H9 (cell line): Measurements from ENCODE around the gene VPS39. TPM values are rescaled to one million over a fixed set of nuclear protein-coding genes. Genes with fewer than 3 reads are reported as not detected.
"Not testable (repeated sequence)": the region's sequence is repeated elsewhere in the genome, so short reads cannot be mapped to it uniquely, and the experiment has no call there.

Experiments
- DNase-seq: peaks from one replicate; pipeline ENCODE4 v3.0.0-alpha.2; 2017
- H2AFZ ChIP-seq: one replicate; pipeline ENCODE4 v1.6.1; 2013; ENCODE audit warnings: mild to moderate bottlenecking, low read length, control low read depth, moderate library complexity
- H2AK5ac ChIP-seq: 2 replicates; pipeline ENCODE4 v1.6.1; 2013; ENCODE audit warnings: low read length, control low read depth, mixed read lengths; ENCODE audit not compliant: insufficient read length
- H2BK120ac ChIP-seq: one replicate; pipeline ENCODE4 v1.6.1; 2013; ENCODE audit warnings: low read depth, mild to moderate bottlenecking, low read length, control low read depth, inconsistent platforms; ENCODE audit not compliant: poor library complexity, severe bottlenecking
- H2BK12ac ChIP-seq: 2 replicates; pipeline ENCODE4 v1.6.1; 2013; ENCODE audit warnings: low read length, control low read depth, mixed read lengths, low read depth; ENCODE audit not compliant: insufficient read length
- H2BK15ac ChIP-seq: 2 replicates; pipeline ENCODE4 v1.6.1; 2013; ENCODE audit warnings: low read depth, low read length, control low read depth
- H2BK20ac ChIP-seq: one replicate; pipeline ENCODE4 v1.6.1; 2013; ENCODE audit warnings: low read depth, mild to moderate bottlenecking, low read length, control low read depth, inconsistent platforms; ENCODE audit not compliant: poor library complexity, severe bottlenecking
- H2BK5ac ChIP-seq: 2 replicates; pipeline ENCODE4 v1.6.1; 2013; ENCODE audit warnings: low read length, control low read depth, mixed read lengths; ENCODE audit not compliant: insufficient read length
- H3K14ac ChIP-seq: 2 replicates; pipeline ENCODE4 v1.6.1; 2013; ENCODE audit warnings: low read length, control low read depth; ENCODE audit not compliant: insufficient read depth
- H3K18ac ChIP-seq: 2 replicates; pipeline ENCODE4 v1.6.1; 2013; ENCODE audit warnings: low read depth, mild to moderate bottlenecking, mixed read lengths, low read length, control low read depth; ENCODE audit not compliant: insufficient read length
- H3K23ac ChIP-seq: 2 replicates; pipeline ENCODE4 v1.6.1; 2013; ENCODE audit warnings: low read length, control low read depth, mixed read lengths, low read depth; ENCODE audit not compliant: insufficient read length
- H3K23me2 ChIP-seq: 2 replicates; pipeline ENCODE4 v1.6.1; 2013; ENCODE audit warnings: low read depth, mild to moderate bottlenecking, mixed read lengths, low read length, control low read depth; ENCODE audit not compliant: insufficient read length, poor library complexity, severe bottlenecking
- H3K27ac ChIP-seq: 2 replicates; pipeline ENCODE4 v1.5.1; 2013; ENCODE audit warnings: low read length, control low read depth, mixed read lengths, low read depth; ENCODE audit not compliant: insufficient read length
- H3K27me3 ChIP-seq: 2 replicates; pipeline ENCODE4 v1.6.1; 2013; ENCODE audit warnings: low read length, control low read depth, inconsistent platforms; ENCODE audit not compliant: insufficient read depth
- H3K4ac ChIP-seq: 2 replicates; pipeline ENCODE4 v1.6.1; 2013; ENCODE audit warnings: low read depth, mild to moderate bottlenecking, control low read depth, inconsistent platforms, low read length, moderate library complexity
- H3K4me1 ChIP-seq: 2 replicates; pipeline ENCODE4 v1.6.1; 2013; ENCODE audit warnings: low read length, control low read depth, inconsistent platforms; ENCODE audit not compliant: insufficient read depth
- H3K4me2 ChIP-seq: 2 replicates; pipeline ENCODE4 v1.6.1; 2013; ENCODE audit warnings: low read length, control low read depth, mixed read lengths; ENCODE audit not compliant: insufficient read length, insufficient read depth
- H3K56ac ChIP-seq: 2 replicates; pipeline ENCODE4 v1.6.1; 2013; ENCODE audit warnings: low read depth, mild to moderate bottlenecking, mixed read lengths, low read length, control low read depth; ENCODE audit not compliant: insufficient read length
- H3K79me1 ChIP-seq: 2 replicates; pipeline ENCODE4 v1.6.1; 2013; ENCODE audit warnings: low read depth, mild to moderate bottlenecking, moderate library complexity, low read length, control low read depth, inconsistent platforms; ENCODE audit not compliant: insufficient read depth, poor library complexity, severe bottlenecking
- H3K79me2 ChIP-seq: 2 replicates; pipeline ENCODE4 v1.6.1; 2013; ENCODE audit warnings: low read length, control low read depth, inconsistent platforms; ENCODE audit not compliant: insufficient read depth
- H3K9ac ChIP-seq: 2 replicates; pipeline ENCODE4 v1.6.1; 2013; ENCODE audit warnings: low read length, control low read depth, mixed read lengths; ENCODE audit not compliant: insufficient read length; ENCODE audit errors: extremely low read depth
- H3K9me3 ChIP-seq: one replicate; pipeline ENCODE4 v1.6.1; 2013; ENCODE audit warnings: low read depth, low read length, inconsistent platforms; ENCODE audit not compliant: control insufficient read depth
- H3T11ph ChIP-seq: one replicate; pipeline ENCODE4 v1.6.1; 2013; ENCODE audit warnings: mild to moderate bottlenecking, low read length, control low read depth, inconsistent platforms
- H4K20me1 ChIP-seq: one replicate; pipeline ENCODE4 v1.6.1; 2013; ENCODE audit not compliant: control insufficient read depth, insufficient read length, insufficient read depth
- H4K5ac ChIP-seq: 2 replicates; pipeline ENCODE4 v1.6.1; 2013; ENCODE audit warnings: low read depth, mild to moderate bottlenecking, mixed read lengths, low read length, control low read depth; ENCODE audit not compliant: insufficient read length
- H4K8ac ChIP-seq: replicated peaks from 2 replicates; pipeline ENCODE4 v1.6.1; 2013; ENCODE audit warnings: low read length, control low read depth, mixed read lengths, low read depth; ENCODE audit not compliant: insufficient read length
- H4K91ac ChIP-seq: 2 replicates; pipeline ENCODE4 v1.6.1; 2013; ENCODE audit warnings: low read depth, mild to moderate bottlenecking, moderate library complexity, mixed read lengths, low read length, control low read depth; ENCODE audit not compliant: insufficient read length
- H3K27ac Mint-ChIP-seq, 3 experiments: 2 replicates in 2 of 3; 3 replicates in 1 of 3; pipeline ENCODE4 v1.8.0; 2020 to 2021; ENCODE audit warnings: mixed read lengths in 3 of 3, mild to moderate bottlenecking in 1 of 3, moderate library complexity in 1 of 3
- H3K27me3 Mint-ChIP-seq: 2 replicates; pipeline ENCODE4 v1.8.0; 2021; ENCODE audit warnings: low read depth, mild to moderate bottlenecking, moderate library complexity, mixed read lengths
- H3K36me3 Mint-ChIP-seq, 3 experiments: 2 replicates in 2 of 3; 3 replicates in 1 of 3; pipeline ENCODE4 v1.8.0; 2020 to 2021; ENCODE audit warnings: low read depth in 3 of 3, mixed read lengths in 3 of 3; ENCODE audit not compliant: insufficient read depth in 1 of 3
- H3K4me1 Mint-ChIP-seq, 2 experiments: 2 replicates each; pipeline ENCODE4 v1.8.0; 2020; ENCODE audit warnings: mixed read lengths in 2 of 2
- H3K4me3 Mint-ChIP-seq, 2 experiments: 2 replicates in 1 of 2; 3 replicates in 1 of 2; pipeline ENCODE4 v1.8.0; 2020 to 2021; ENCODE audit warnings: mild to moderate bottlenecking in 2 of 2, mixed read lengths in 2 of 2, moderate library complexity in 1 of 2
- H3K9me3 Mint-ChIP-seq, 2 experiments: 2 replicates in 1 of 2; 3 replicates in 1 of 2; pipeline ENCODE4 v1.8.0; 2020; ENCODE audit warnings: mild to moderate bottlenecking in 2 of 2, mixed read lengths in 2 of 2, moderate library complexity in 1 of 2
- WGBS: extraction: QIAGEN DNeasy Blood & Tissue Kit; methylation state at CpG from one replicate; pipeline ENCODE4 v1.1.7; 2013; ENCODE audit warnings: missing lambda C conversion rate, low lambda C conversion rate, mixed read lengths; ENCODE audit not compliant: insufficient read length; ENCODE audit errors: extremely low coverage; 5-methylcytosine and 5-hydroxymethylcytosine counted together
- total RNA-seq: library from RNA; stranded (reverse); gene quantifications from 2 replicates; pipeline ENCODE4 v1.2.1, GENCODE V29; 2021
- TF ChIP-seq, protein P1 (sequence below): fragments of 200-600 bp; sonication (generic); conservative IDR thresholded peaks from 3 replicates; pipeline ENCODE4 v1.8.0; 2021; ENCODE audit warnings: antibody characterized with exemption, mild to moderate bottlenecking

The VPS39 gene
- total RNA-seq, 1 experiment from 2014 or later, result 48.6 TPM

DNA sequence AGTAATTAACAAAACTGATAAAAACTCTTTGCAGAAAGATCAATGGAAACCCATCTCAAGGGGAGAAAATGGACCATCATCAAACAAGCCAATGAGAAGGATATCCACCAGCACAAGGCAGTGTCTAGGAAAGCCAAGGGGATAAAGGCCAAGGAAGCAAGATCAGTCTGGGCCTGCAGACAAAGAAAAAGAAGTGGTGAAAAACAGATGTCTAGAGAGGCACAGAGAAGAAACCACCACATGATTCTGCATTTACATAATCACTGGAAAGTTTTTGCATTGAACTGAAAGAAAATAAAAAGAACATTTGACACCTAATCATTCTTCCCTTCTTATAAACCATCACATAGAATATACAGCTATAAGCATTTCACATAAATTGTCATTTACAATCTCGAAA is 23.0 kb upstream of the VPS39 start:
- Histone ChIP-seq H3K27ac (no peak overlapping the region), H4K5ac (no peak overlapping the region), H2AFZ (no peak overlapping the region), H3K27me3 (no peaks in the 10 kb centered on the region), H2BK15ac (no peak overlapping the region), H4K8ac (no peak overlapping the region), H4K91ac (no peak overlapping the region), H3K9ac (no peak overlapping the region), H3K79me2 (no peaks in the 10 kb centered on the region), H3K56ac (no peak overlapping the region), H3K18ac (no peak overlapping the region), H3K23ac (no peak overlapping the region), H3K14ac (no peak overlapping the region), H2BK12ac (no peak overlapping the region), H3K4ac (no peak overlapping the region), H3K23me2 (no peaks in the 10 kb centered on the region), H3T11ph (no peak overlapping the region), H4K20me1 (no peaks in the 10 kb centered on the region), H2AK5ac (no peak overlapping the region), H2BK120ac (no peak overlapping the region), H2BK5ac (no peak overlapping the region), H3K4me2 (no peak overlapping the region), H3K79me1 (no peaks in the 10 kb centered on the region), H3K4me1 (no peaks in the 10 kb centered on the region), H3K9me3 (no peaks in the 10 kb centered on the region), H2BK20ac (no peak overlapping the region)
- Mint-ChIP-seq H3K9me3 (no peaks in the 10 kb centered on the region), H3K27me3 (no peaks in the 10 kb centered on the region), H3K27ac (no peak overlapping the region), H3K4me3 (no peak overlapping the region), H3K36me3 (peaks cover 10 to 74% (median 35%) of the 10 kb centered on the region in 3 experiments; a peak in 5 of 7 replicates), H3K4me1 (no peaks in the 10 kb centered on the region)
- no CpG with 5 or more reads among the region's 1 CpG for WGBS
- TF ChIP-seq, protein P1, sequence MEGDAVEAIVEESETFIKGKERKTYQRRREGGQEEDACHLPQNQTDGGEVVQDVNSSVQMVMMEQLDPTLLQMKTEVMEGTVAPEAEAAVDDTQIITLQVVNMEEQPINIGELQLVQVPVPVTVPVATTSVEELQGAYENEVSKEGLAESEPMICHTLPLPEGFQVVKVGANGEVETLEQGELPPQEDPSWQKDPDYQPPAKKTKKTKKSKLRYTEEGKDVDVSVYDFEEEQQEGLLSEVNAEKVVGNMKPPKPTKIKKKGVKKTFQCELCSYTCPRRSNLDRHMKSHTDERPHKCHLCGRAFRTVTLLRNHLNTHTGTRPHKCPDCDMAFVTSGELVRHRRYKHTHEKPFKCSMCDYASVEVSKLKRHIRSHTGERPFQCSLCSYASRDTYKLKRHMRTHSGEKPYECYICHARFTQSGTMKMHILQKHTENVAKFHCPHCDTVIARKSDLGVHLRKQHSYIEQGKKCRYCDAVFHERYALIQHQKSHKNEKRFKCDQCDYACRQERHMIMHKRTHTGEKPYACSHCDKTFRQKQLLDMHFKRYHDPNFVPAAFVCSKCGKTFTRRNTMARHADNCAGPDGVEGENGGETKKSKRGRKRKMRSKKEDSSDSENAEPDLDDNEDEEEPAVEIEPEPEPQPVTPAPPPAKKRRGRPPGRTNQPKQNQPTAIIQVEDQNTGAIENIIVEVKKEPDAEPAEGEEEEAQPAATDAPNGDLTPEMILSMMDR, result no peak
- no peak for DNase-seq

DNA sequence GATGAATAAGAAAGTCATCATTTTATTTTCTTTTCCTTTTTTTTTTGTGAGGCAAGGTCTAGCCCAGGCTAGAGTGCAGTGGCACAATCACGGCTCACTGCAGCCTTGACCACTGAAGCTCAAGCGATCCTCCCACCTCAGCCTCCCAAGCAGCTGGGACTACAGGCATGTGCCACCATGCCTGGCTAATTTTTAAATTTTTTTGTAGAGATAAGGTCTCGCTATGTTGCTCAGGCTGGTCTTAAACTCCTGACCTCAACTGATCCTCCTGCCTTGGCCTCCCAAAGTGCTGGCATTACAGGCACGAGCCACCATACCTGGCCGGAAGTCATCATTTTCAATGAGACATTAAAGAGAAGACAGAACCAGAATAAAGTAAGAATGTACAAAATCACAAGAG is 20.9 kb upstream of the VPS39 start:
- H3K9me3 Mint-ChIP-seq, H3T11ph ChIP-seq, H4K5ac ChIP-seq, H2BK120ac ChIP-seq, H3K23ac ChIP-seq, H4K8ac ChIP-seq, H3K79me1 ChIP-seq, H2BK5ac ChIP-seq, H3K27ac Mint-ChIP-seq, H3K4me1 ChIP-seq, H3K4me3 Mint-ChIP-seq, H3K4me2 ChIP-seq, H3K27me3 ChIP-seq, H3K27me3 Mint-ChIP-seq, H3K9ac ChIP-seq, H2BK15ac ChIP-seq, H3K4ac ChIP-seq, H3K23me2 ChIP-seq, H2BK12ac ChIP-seq, H4K91ac ChIP-seq, H3K14ac ChIP-seq, H2BK20ac ChIP-seq, H3K27ac ChIP-seq, H4K20me1 ChIP-seq, H3K79me2 ChIP-seq, H3K4me1 Mint-ChIP-seq, H3K9me3 ChIP-seq, H2AK5ac ChIP-seq, H2AFZ ChIP-seq, DNase-seq, H3K18ac ChIP-seq, H3K56ac ChIP-seq: not testable (repeated sequence)
- no CpG with 5 or more reads among the region's 5 CpGs for WGBS
- H3K36me3 Mint-ChIP-seq, result peaks cover 10 to 81% (median 47%) of the 10 kb centered on the region in 3 experiments; a peak in 5 of 7 replicates
